VCaP (cell line): ENCODE data around the gene APH1A.

Experiments
- H3K27ac ChIP-seq: fragments of 450-650 bp; 2 replicates; pipeline ENCODE4 v1.5.1; 2017
- CTCF ChIP-seq: fragments of 450-650 bp; conservative IDR thresholded peaks from 2 replicates; pipeline ENCODE4 v1.5.1; 2017; ENCODE audit warnings: mild to moderate bottlenecking, moderate library complexity

APH1A gene

GRCh38 chr1:150263549-150263948 is 5.3 kb downstream of the APH1A start:
- no peak for TF ChIP-seq CTCF
- no peak overlapping the region for H3K27ac ChIP-seq

GRCh38 chr1:150262388-150263320 is 6.2 kb downstream of the APH1A start:
- no peak overlapping the region for H3K27ac ChIP-seq
- no peak for TF ChIP-seq CTCF

- no peak for TF ChIP-seq CTCF
- no peak overlapping the region for H3K27ac ChIP-seq
These were observed 7.4 kb downstream of the APH1A start for GRCh38 chr1:150261367-150261766.

- TF ChIP-seq CTCF, result no peak
These were observed 8.8 kb downstream of the APH1A start for GRCh38 chr1:150259758-150260669.

GRCh38 chr1:150259217-150259616 is 9.6 kb downstream of the APH1A start:
- no peak for TF ChIP-seq CTCF
- H3K27ac ChIP-seq, result peak overlapping the region; percentile 34

More at GRCh38 chr1:150259758-150260669, 8.8 kb downstream of the APH1A start:
- H3K27ac ChIP-seq, result peak overlapping the region; percentile 34

GRCh38 chr1:150257624-150258585 is 10.9 kb downstream of the APH1A start, which contains the start of gene CA14:
Gene CA14 (plus strand): TSS chr1:150257774. CDS start chr1:150258129, 355 bp downstream.
- peak within 1 kb of the TSS; percentile 20; the same call in 1 of the 2 replicates for H3K27ac ChIP-seq
- no peak for TF ChIP-seq CTCF
